Left colon (tissue), 2 donors: Measurements from ENCODE around the gene JAG1. TPM values are rescaled to one million over a fixed set of nuclear protein-coding genes. Genes with fewer than 3 reads are reported as not detected.
A peak's percentile ranks its signal among the peaks of the same experiment; 100 is the strongest.

Source experiments
- ATAC-seq: fragments of 200-7000 bp; cut with Tn5 transposase; one replicate; pipeline ENCODE4 v1.9.1; 2020; ENCODE audit warnings: mild to moderate bottlenecking, moderate library complexity
- DNase-seq, 2 donors: peaks; one replicate each; pipeline ENCODE4 v3.0.0-alpha.2; 2020
- intact Hi-C, 2 donors: fragments of 100-400 bp; cut with DNase I in 1 of 2; cut with micrococcal nuclease in 1 of 2; formaldehyde crosslinking; loops; one replicate each; pipeline versions ENCODE4 v1.11.2 to v1.14.0; 2022; cut with DNase I, micrococcal nuclease
- total RNA-seq, 2 donors: library from RNA; stranded (reverse); fragmentation: NEBNext Ultra II Directional; extraction: Animal tissue kit (Norgen Biotek cat#: 25700); gene quantifications; one replicate each; pipeline ENCODE4 v1.2.1, GENCODE V29; 2021
- donor health status: DM: no; HTN: no; CAD: no.
- donor health status: DM: yes; HTN: yes; CAD: no.

Gene JAG1
- total RNA-seq, 2 donors from 2014 or later: 78.8 to 170 TPM

GRCh38 chr20:10659651-10660601 lies 13.9 kb downstream of the JAG1 start:
- intact Hi-C loops: loop anchor here in 1 of 2 donors (10.0 kb wide), 1 partner anchor 105 kb away; no protein-coding TSS in a partner anchor
- DNase-seq: no peak
- ATAC-seq: no peak

DNA sequence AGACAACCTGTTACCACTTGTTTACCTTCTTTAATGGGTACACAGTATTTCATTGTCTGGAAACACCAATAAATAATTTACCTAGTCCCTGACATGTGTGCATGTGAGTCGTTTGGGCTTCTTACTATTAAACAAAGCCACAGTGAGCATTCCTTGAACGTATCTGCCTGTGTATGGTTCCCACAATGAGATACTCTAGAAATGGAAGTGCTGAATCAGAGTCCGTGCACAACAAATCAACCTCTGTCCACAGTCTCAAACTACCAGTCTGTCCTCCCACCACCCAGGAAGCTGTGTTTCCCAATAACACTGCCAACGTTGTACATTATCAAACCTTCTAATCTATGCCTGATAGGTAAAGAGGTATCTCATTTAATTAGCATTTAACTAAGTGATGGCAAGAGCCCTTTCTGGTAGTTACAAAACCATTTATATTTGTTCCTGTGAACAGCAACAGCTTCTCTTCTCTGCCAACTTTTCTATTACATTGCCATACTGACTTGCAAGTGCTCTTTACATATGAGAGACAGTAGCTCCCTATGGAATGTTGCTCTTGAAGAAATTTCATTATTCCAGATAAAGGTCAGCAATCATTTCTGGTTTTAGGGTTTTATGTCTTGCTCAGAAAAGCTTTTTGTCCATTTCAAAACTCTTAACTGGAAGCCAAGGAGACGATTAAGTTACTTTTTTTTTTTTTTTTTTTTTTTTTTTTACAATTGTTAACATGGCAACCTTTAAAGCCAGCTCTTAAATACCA lies 14.7 kb downstream of the JAG1 start:
- no peak for DNase-seq
- no peak for ATAC-seq
- intact Hi-C loops: no loop called here

GRCh38 chr20:10658051-10658823 lies 15.6 kb downstream of the JAG1 start:
- DNase-seq: no peak
- ATAC-seq: no peak
- intact Hi-C loops: no loop called here

DNA sequence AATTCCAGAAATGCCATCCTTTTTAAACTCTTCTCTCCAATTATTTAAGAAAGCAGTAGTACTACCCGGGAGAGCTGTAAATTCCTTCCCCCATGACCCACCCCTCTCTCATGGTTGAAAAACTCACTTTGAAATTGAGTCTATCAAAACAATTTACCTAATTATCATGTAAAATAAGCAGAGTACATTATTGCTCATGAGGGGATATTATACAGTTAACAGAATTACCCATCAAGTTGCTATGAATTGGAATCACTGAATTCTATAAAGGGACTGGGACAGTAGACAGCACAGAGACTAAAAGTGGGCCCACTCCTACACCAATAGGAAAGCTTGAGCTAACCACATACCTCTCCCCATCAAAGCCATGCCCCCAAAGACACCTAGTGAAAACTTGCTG lies 16.3 kb downstream of the JAG1 start:
- no peak for DNase-seq
- no peak for ATAC-seq
- intact Hi-C loops: no loop called here

DNA sequence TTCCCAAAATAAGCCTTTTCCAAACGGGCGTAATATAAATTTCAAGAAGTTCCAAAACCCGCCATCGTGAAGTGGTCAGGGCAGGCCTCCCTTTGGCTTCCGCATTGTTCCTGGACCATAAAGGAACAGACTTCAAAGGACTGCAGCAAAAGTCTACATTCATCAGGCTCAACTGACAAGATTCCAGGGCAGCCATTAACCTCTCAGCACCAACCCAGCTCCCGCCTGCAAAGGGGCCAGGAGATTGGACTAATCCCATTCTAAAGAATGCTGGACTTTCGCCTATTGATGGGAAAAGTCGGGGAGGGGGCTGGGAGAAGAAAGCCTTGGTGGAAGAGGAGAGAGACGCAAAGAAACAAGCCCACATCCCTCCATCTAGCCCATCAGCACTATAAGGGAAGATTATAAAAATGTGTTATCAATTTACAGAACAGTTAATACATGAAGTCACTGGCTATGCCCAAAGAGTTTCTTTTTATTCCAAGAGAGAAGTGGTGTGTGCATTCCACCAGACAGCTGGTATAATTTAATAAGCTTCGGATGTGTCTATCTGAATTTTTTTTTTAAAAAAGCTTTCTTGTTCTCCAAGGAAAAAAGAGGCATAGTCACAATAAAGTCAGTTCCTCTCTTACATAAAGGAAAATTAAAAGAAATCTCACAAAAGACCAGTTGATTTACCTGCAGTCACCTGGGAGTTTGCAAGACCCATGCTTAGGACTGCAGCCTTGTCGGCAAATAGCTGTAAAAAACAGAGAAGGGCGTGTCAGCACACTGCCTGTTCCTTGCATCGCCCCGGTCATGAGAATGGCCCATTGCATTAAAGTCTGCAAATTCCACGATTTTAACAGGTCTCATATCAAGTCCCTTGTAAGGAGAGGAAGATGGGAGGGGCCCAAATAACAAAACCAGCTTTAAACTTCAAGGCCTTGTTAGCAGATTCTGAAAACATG lies 17.8 kb downstream of the JAG1 start:
- no peak for DNase-seq
- ATAC-seq: peak; percentile 54
- intact Hi-C loops: no loop called here

GRCh38 chr20:10654630-10655029 lies 19.2 kb downstream of the JAG1 start:
- intact Hi-C loops: no loop called here
- DNase-seq (peak; percentile 41 to 71), ATAC-seq (peak; percentile 85)

DNA sequence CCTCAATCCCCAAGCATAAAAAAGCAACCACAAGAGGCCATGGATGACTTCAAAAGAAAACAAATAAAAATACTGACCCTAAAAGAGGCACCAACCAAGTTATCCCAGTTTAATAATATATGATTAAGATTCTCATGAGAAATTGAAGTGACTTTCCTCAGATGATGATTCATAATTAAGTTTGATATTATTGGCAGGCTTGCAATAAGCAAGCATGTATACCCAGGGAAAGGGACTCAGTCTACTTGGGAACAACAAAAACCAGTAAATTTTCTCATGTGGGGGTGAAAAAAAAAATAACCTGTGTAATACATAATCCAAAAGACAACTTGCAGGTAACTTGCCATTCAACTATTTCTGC lies 19.6 kb downstream of the JAG1 start:
- ATAC-seq (no peak), DNase-seq (no peak)
- intact Hi-C loops: no loop called here

GRCh38 chr20:10653599-10654249 lies 20.1 kb downstream of the JAG1 start:
- no peak for ATAC-seq
- intact Hi-C loops: no loop called here
- no peak for DNase-seq

DNA sequence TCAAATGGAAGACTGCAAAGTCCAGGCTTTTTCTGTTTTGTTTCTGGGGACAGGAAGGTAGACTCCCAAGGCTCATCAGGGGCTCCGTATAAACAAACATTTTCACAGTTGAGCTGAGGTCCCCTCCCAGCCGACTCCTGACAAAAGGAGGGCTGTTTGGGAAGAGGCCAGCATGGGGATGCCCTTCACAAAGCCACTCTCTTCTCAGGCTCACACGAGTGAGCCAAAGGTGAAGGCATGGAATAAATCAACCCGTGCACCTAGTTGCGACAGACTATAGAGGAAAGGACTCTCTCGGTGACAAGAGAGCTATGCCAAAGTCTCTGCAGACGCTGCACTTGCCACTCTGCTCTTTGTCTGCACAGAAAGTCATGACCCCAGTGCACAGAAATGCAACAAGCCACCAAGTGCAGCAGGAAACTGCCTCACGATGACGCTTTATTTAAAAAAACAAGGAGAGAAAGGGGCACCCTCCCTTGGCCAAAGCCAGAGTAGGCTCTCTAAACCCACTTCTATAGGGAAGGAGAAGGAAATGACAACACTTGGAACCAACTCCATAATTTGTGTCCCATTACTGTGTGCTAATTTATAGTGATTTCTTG lies 21.0 kb downstream of the JAG1 start:
- intact Hi-C loops: no loop called here
- DNase-seq (no peak), ATAC-seq (no peak)

DNA sequence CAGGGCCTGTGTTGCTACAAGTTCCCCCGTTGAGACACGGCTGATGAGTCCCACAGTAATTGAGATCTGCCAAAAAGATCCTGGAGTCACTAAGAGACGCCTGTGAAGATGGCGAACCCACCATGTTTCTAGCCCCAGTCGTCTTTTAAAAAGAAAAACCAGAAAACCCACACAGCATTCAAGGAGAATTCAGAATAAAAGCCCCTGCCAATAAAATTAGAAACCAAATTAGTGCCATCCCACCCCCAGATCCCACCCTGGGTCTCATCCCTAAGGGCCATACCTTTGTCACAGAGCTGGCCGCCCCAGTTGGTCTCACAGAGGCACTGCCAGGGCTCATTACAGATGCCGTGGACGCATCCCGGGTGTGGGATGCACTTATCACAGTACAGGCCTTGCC lies 21.6 kb downstream of the JAG1 start:
- ATAC-seq (no peak), DNase-seq (no peak)
- intact Hi-C loops: no loop called here

DNA sequence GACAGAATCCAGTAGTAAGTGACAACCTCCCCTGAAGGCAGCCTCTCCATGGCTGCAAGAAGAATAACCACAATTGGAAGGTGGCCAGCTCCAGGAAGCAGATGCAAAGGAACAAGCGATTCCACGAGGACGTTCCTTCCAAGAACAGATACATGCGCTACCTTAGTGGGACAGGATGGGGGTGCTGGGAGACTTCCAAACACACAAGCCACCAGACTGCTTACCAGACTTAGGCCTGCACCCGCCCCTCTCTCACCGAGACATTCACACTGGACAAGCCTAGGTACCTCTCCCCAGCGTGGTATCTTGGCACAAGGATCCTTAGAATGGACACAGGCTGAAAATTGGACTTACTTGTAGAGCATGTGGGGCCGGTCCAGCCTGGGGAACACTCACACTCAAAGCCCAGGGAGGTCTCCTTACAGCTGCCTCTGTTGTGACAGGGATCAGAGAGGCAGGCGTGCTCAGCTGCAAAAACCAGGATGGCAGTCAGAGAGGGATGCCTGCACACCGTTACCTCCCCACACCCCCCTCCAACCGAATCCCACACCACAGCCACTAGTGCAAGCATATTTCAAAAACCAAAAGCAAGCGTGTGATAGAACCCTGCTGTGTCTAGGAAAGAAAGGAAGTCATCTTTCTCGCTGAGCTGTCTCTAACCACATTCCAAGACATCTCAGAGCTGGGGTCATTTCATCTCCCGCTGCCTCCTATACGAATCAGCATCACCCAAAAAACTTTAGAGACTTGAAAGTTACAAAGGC lies 22.4 kb downstream of the JAG1 start:
- intact Hi-C loops: no loop called here
- ATAC-seq (no peak), DNase-seq (no peak)

DNA sequence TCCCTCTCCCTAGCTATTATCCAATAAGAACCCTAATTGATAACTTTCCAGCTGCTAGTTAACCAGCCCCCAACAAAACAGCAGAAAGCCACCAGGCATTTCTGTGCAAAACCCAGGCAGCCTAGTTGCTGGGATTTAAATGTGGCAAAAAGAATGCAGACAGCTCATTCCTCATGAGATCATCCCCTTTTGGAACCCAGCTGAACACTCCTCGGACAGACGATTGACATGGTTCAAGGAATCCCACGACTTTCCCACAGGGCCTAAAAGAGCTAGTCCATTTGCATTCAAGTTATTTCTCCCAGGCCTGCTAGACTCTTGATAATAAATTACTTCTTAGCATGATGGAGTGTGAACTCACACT lies 24.0 kb downstream of the JAG1 start:
- no peak for DNase-seq
- intact Hi-C loops: loop anchor here in 1 of 2 donors (10.0 kb wide), 1 partner anchor 175 kb away; no protein-coding TSS in a partner anchor
- ATAC-seq: no peak

- intact Hi-C loops: loop anchor here in 1 of 2 donors (10.0 kb wide), 1 partner anchor 174 kb away; no protein-coding TSS in a partner anchor
- no peak for DNase-seq
- no peak for ATAC-seq
Observed at GRCh38 chr20:10649080-10649796, 24.6 kb downstream of the JAG1 start.

- intact Hi-C loops: loop anchor here in 1 of 2 donors (10.0 kb wide), 1 partner anchor 174 kb away; no protein-coding TSS in a partner anchor
- DNase-seq (no peak), ATAC-seq (no peak)
Observed at GRCh38 chr20:10648651-10649050, 25.1 kb downstream of the JAG1 start.

DNA sequence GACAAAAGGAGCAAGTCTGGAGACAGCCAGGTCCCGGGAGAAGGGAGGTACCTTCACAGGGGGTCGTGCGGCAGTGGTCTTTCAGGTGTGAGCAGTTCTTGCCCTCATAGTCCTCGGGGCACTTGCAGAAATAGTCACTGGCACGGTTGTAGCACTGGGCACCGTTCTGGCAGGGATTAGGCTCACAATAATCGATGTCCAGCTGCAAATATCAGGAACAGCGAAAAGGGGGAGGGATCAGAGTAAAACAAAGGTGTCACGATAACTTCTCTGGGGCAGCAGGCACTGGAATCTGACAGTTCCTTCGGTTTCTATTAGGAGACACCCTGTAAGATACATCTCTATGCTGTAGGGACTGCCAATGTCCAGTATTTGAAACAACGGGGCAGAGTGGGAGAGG lies 25.9 kb downstream of the JAG1 start:
- intact Hi-C loops: loop anchor here in 1 of 2 donors (10.0 kb wide), 1 partner anchor 173 kb away; no protein-coding TSS in a partner anchor
- DNase-seq (no peak), ATAC-seq (no peak)

DNA sequence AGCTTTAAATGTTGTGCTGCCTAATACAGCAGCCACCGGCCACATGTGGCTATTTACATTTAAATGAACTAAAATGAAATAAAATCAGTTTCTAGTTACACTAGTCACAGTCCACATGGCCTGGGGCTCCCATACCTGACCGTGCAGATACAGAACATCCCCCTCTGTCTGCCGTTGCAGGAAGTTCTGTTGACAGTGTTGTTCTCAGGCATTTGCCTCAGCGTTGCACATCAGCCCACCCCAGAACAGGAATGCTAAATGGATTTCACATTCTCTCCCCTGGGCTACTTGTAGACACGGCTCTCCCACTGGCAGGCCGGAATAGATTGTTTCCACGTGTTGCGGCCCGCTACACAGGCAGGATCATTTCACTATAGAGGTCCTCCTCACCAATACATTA lies 26.3 kb downstream of the JAG1 start:
- DNase-seq (no peak), ATAC-seq (no peak)
- intact Hi-C loops: loop anchor here in 1 of 2 donors (10.0 kb wide), 1 partner anchor 173 kb away; no protein-coding TSS in a partner anchor
